ENCODE results near the gene SH2D1A. TPM values are rescaled to one million over a fixed set of nuclear protein-coding genes. Genes with fewer than 3 reads are reported as not detected.
A peak's percentile ranks its signal among the peaks of the same experiment; 100 is the strongest.

The SH2D1A gene
- polyA plus RNA-seq, 1 of the 3 experiments (the other 2 are of a cell fraction): not detected

DNA sequence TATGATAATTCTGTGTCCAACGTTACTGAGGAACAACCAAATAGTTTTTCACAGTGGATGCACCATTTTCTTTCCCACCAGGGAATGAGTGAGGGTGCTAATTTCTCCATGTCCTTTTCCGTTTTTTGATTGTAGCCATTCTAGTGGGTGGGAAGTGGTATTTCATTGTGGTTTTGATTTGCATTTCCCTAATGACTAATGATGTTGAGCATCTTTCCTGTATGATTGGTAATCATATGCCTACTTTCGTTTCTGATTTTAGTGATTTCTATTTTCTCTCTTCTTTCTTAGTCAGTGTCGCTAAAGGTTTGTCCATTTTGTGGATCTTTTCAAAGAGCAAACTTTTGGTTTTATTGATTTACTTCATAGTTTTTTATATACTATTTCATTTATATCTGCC is 46.0 kb upstream of the SH2D1A start:
- Histone ChIP-seq H3K4me2 (no peak overlapping the region), H3K79me2 (ENCODE audit: insufficient read depth) (no peaks in the 10 kb centered on the region), H3K9me3 (no peaks in the 10 kb centered on the region), H3K9me2 (no peaks in the 10 kb centered on the region), H3K27ac (ENCODE audit: low read depth in 2 of 2, low read length in 1 of 2) (no peak overlapping the region), H3K36me3 (replicated peaks in 1 of 2; ENCODE audit: control insufficient read depth in 1 of 2, insufficient read depth in 2 of 2, low read length in 1 of 2) (no peaks in the 10 kb centered on the region), H3K4me3 (ENCODE audit: low read depth in 2 of 2, low read length in 1 of 2) (no peak overlapping the region), H3K27me3 (ENCODE audit: insufficient read depth) (no peaks in the 10 kb centered on the region), H2AFZ (ENCODE audit: low read depth) (peak overlapping the region; percentile 24; the same call in 1 of the 2 replicates), H4K20me1 (ENCODE audit: insufficient read depth) (no peaks in the 10 kb centered on the region), H3K9ac (no peak overlapping the region), H3F3A (replicated peaks; ENCODE audit: insufficient read depth) (no peaks in the 10 kb centered on the region), H3K4me1 (ENCODE audit: control insufficient read depth in 1 of 2, insufficient read depth in 2 of 2, low read depth in 1 of 2, low read length in 1 of 2) (no peaks in the 10 kb centered on the region)
- DNase-seq: no peak
- ChIA-PET POLR2A (no interaction called here), CTCF (no interaction called here)
- 34% methylated on average over 4 of the region's 4 CpGs for WGBS (ENCODE audit: low lambda C conversion rate)
- TF ChIP-seq SIN3A (IDR thresholded peaks at IDR 0.05; ENCODE audit: borderline replicate concordance, low read depth, low read length): no peak
- TF ChIP-seq TAF1 (IDR thresholded peaks at IDR 0.05; ENCODE audit: borderline replicate concordance, low read depth, low read length): no peak
- no peak for TF ChIP-seq TCF12 (IDR thresholded peaks at IDR 0.05)
- TF ChIP-seq FOXM1 (IDR thresholded peaks at IDR 0.05; ENCODE audit: low read depth): no peak
- TF ChIP-seq MXI1 (IDR thresholded peaks at IDR 0.05; ENCODE audit: low read depth, low read length): no peak
- TF ChIP-seq NRF1 (IDR thresholded peaks at IDR 0.05; ENCODE audit: low read depth, low read length): no peak
- TF ChIP-seq, protein P1, sequence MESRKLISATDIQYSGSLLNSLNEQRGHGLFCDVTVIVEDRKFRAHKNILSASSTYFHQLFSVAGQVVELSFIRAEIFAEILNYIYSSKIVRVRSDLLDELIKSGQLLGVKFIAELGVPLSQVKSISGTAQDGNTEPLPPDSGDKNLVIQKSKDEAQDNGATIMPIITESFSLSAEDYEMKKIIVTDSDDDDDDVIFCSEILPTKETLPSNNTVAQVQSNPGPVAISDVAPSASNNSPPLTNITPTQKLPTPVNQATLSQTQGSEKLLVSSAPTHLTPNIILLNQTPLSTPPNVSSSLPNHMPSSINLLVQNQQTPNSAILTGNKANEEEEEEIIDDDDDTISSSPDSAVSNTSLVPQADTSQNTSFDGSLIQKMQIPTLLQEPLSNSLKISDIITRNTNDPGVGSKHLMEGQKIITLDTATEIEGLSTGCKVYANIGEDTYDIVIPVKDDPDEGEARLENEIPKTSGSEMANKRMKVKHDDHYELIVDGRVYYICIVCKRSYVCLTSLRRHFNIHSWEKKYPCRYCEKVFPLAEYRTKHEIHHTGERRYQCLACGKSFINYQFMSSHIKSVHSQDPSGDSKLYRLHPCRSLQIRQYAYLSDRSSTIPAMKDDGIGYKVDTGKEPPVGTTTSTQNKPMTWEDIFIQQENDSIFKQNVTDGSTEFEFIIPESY (IDR thresholded peaks at IDR 0.05; ENCODE audit: borderline replicate concordance, low read depth): no peak
- no peak for TF ChIP-seq EP300 (IDR thresholded peaks at IDR 0.05; ENCODE audit: borderline replicate concordance in 1 of 2, low read depth in 1 of 2, low read length in 1 of 2)

GRCh38 chrX:124307253-124307907 is 39.0 kb upstream of the SH2D1A start:
- Histone ChIP-seq H3K27me3 (ENCODE audit: insufficient read depth) (0 out of 2 replicates have a peak, but pooled peaks cover 4% of the 10 kb centered on the region), H3K4me1 (ENCODE audit: control insufficient read depth in 1 of 2, insufficient read depth in 2 of 2, low read depth in 1 of 2, low read length in 1 of 2) (no peaks in the 10 kb centered on the region), H3K9me3 (no peaks in the 10 kb centered on the region), H3K27ac (ENCODE audit: low read depth in 2 of 2, low read length in 1 of 2) (no peak overlapping the region), H3K9ac (no peak overlapping the region), H3K79me2 (ENCODE audit: insufficient read depth) (no peaks in the 10 kb centered on the region), H3K36me3 (replicated peaks in 1 of 2; ENCODE audit: control insufficient read depth in 1 of 2, insufficient read depth in 2 of 2, low read length in 1 of 2) (no peaks in the 10 kb centered on the region), H3K9me2 (no peaks in the 10 kb centered on the region), H3K4me2 (no peak overlapping the region), H3F3A (replicated peaks; ENCODE audit: insufficient read depth) (no peaks in the 10 kb centered on the region), H2AFZ (ENCODE audit: low read depth) (no peak overlapping the region), H4K20me1 (ENCODE audit: insufficient read depth) (no peaks in the 10 kb centered on the region), H3K4me3 (ENCODE audit: low read depth in 2 of 2, low read length in 1 of 2) (no peak overlapping the region)
- WGBS (ENCODE audit: low lambda C conversion rate): 11% methylated on average over 2 of the region's 2 CpGs
- TF ChIP-seq SMC3 (IDR thresholded peaks at IDR 0.05; ENCODE audit: low read depth, low read length): no peak
- TF ChIP-seq, protein P2, sequence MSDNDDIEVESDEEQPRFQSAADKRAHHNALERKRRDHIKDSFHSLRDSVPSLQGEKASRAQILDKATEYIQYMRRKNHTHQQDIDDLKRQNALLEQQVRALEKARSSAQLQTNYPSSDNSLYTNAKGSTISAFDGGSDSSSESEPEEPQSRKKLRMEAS (IDR thresholded peaks at IDR 0.05; ENCODE audit: low read depth): no peak
- no peak for TF ChIP-seq YY1 (IDR thresholded peaks at IDR 0.05; ENCODE audit: low read depth)
- TF ChIP-seq IRF3 (IDR thresholded peaks at IDR 0.05; ENCODE audit: low read depth, low read length): no peak
- no peak for TF ChIP-seq FOXM1 (IDR thresholded peaks at IDR 0.05; ENCODE audit: low read depth)
- TF ChIP-seq NFIC (IDR thresholded peaks at IDR 0.05; ENCODE audit: borderline replicate concordance): no peak
- no peak for TF ChIP-seq CTCF (IDR thresholded peaks at IDR 0.05)
- no peak for TF ChIP-seq TCF12 (IDR thresholded peaks at IDR 0.05)
- TF ChIP-seq EP300 (IDR thresholded peaks at IDR 0.05; ENCODE audit: borderline replicate concordance in 1 of 2, low read depth in 1 of 2, low read length in 1 of 2): no peak
- ChIA-PET POLR2A (no interaction called here), CTCF (no interaction called here)
- DNase-seq: no peak
